HCT116 (cell line): ENCODE data around the gene TFAP2B. TPM values are rescaled to one million over a fixed set of nuclear protein-coding genes. Genes with fewer than 3 reads are reported as not detected.

Experiments used
- ATAC-seq: fragments of 200-7000 bp; cut with Tn5 transposase; 2 replicates; pipeline ENCODE4 v1.9.1; 2020; ENCODE audit warnings: mild to moderate bottlenecking, moderate library complexity
- BruUV-seq: library from RNA; stranded (reverse); fragments of 400-500 nt; replicated peaks from 2 replicates; lab custom pipeline; 2021; lab: Mats Ljungman, UMichigan
- CTCF ChIA-PET: fragments of 300-600 bp; sonication (Branson Sonifier 250); formaldehyde crosslinking; loops from one replicate; lab custom pipeline; 2021; ENCODE audit warnings: antibody characterized with exemption; lab: Charles Lee
- POLR2A ChIA-PET: fragments of 300-600, 350-600 bp; sonication (Branson Sonifier 250); formaldehyde crosslinking; loops from one replicate; lab custom pipeline; 2021; ENCODE audit warnings: antibody characterized with exemption; lab: Charles Lee
- RAD21 ChIA-PET, 2 experiments: fragments of 300-600 bp; sonication (Branson Sonifier 250); formaldehyde crosslinking; loops; one replicate each; lab custom pipeline; 2023; ENCODE audit warnings: low total read pairs in 2 of 2; ENCODE audit not compliant: uncharacterized antibody in 2 of 2, unreplicated experiment in 2 of 2, low non-redundant PET in 1 of 2; lab: Charles Lee
- DNase-seq: peaks from one replicate; pipeline ENCODE4 v3.0.0-alpha.2; 2010; ENCODE audit warnings: low read depth, low spot score
- H2AFZ ChIP-seq: fragments of 200-600 bp; shearing (Covaris generic), sonication (generic); 2 replicates; pipeline ENCODE4 v1.6.1; 2017; ENCODE audit warnings: low read depth, mixed run types, mixed read lengths, antibody characterized with exemption, low read length; ENCODE audit not compliant: poor library complexity, severe bottlenecking
- H3K27ac ChIP-seq: 2 replicates; pipeline ENCODE4 v1.5.1; 2012; ENCODE audit warnings: low read depth, low read length
- H3K27me3 ChIP-seq: fragments of 200-600 bp; sonication (generic); 2 replicates; pipeline ENCODE4 v1.6.1; 2016; ENCODE audit warnings: mixed run types, low read length, mixed read lengths; ENCODE audit not compliant: insufficient read depth
- H3K36me3 ChIP-seq, 2 experiments: fragments of 200-500 bp in 1 of 2; fragments of 200-600 bp in 1 of 2; sonication (Bioruptor generic) in 1 of 2; sonication (generic) in 1 of 2; 2 replicates each; pipeline versions ENCODE4 v1.5.1 to v1.6.1; 2014 to 2016; ENCODE audit warnings: low read length in 2 of 2, inconsistent platforms in 1 of 2, mixed read lengths in 1 of 2, mixed run types in 1 of 2; ENCODE audit not compliant: insufficient read depth in 2 of 2, control insufficient read depth in 1 of 2
- H3K4me1 ChIP-seq, 2 experiments: fragments of 200-600 bp in 1 of 2; sonication (generic) in 1 of 2; 2 replicates each; pipeline versions ENCODE4 v1.5.1 to v1.6.1; 2012 to 2017; ENCODE audit warnings: low read length in 2 of 2, inconsistent platforms in 1 of 2, mild to moderate bottlenecking in 1 of 2, mixed read lengths in 1 of 2, mixed run types in 1 of 2, moderate library complexity in 1 of 2; ENCODE audit not compliant: insufficient read depth in 2 of 2, control insufficient read depth in 1 of 2
- H3K4me2 ChIP-seq: fragments of 200-600 bp; sonication (generic); 2 replicates; pipeline ENCODE4 v1.6.1; 2017; ENCODE audit warnings: mixed run types, low read length, mixed read lengths
- H3K4me3 ChIP-seq, 2 experiments: fragments of 200-600 bp in 1 of 2; sonication (generic) in 1 of 2; replicated peaks in 1 of 2; 2 replicates each; pipeline ENCODE4 v1.5.1; 2011 to 2016; ENCODE audit warnings: low read length in 2 of 2, control low read depth in 1 of 2, low read depth in 1 of 2, mild to moderate bottlenecking in 1 of 2, mixed read lengths in 1 of 2, mixed run types in 1 of 2
- H3K79me2 ChIP-seq: fragments of 200-600 bp; sonication (generic); 2 replicates; pipeline ENCODE4 v1.6.1; 2017; ENCODE audit warnings: mild to moderate bottlenecking, mixed run types, low read length, moderate library complexity, mixed read lengths; ENCODE audit not compliant: insufficient read depth
- H3K9ac ChIP-seq: fragments of 200-600 bp; sonication (generic); 2 replicates; pipeline ENCODE4 v1.6.1; 2016; ENCODE audit warnings: low read length, mixed read lengths
- H3K9me2 ChIP-seq: fragments of 200-600 bp; sonication (generic), shearing (Covaris generic); 2 replicates; pipeline ENCODE4 v1.6.1; 2017; ENCODE audit warnings: mixed run types, mild to moderate bottlenecking, moderate library complexity; ENCODE audit not compliant: insufficient read depth
- H3K9me3 ChIP-seq, 2 experiments: fragments of 200-500 bp in 1 of 2; fragments of 200-600 bp in 1 of 2; sonication (Bioruptor generic) in 1 of 2; sonication (generic) in 1 of 2; 2 replicates each; pipeline ENCODE4 v1.6.1; 2014 to 2017; ENCODE audit warnings: low read length in 2 of 2, mixed read lengths in 2 of 2, inconsistent platforms in 1 of 2, low read depth in 1 of 2, mild to moderate bottlenecking in 1 of 2, mixed run types in 1 of 2, moderate library complexity in 1 of 2; ENCODE audit not compliant: control insufficient read depth in 1 of 2, insufficient read depth in 1 of 2
- H4K20me1 ChIP-seq: fragments of 200-600 bp; sonication (generic), shearing (Covaris generic); 2 replicates; pipeline ENCODE4 v1.6.1; 2017; ENCODE audit warnings: mixed run types, mild to moderate bottlenecking, moderate library complexity; ENCODE audit not compliant: insufficient read depth
- CBX3 ChIP-seq: IDR thresholded peaks from 2 replicates; pipeline ENCODE4 v1.6.1; 2012; ENCODE audit warnings: low read depth
- CEBPB ChIP-seq: IDR thresholded peaks from 2 replicates; pipeline ENCODE4 v1.6.1; 2012; ENCODE audit warnings: low read depth
- ELF1 ChIP-seq: IDR thresholded peaks from 2 replicates; pipeline ENCODE4 v1.6.1; 2012; ENCODE audit warnings: low read depth, borderline replicate concordance
- EZH2 ChIP-seq: fragments of 200-600 bp; sonication (generic); IDR thresholded peaks from 2 replicates; pipeline ENCODE4 v1.6.1; 2017; ENCODE audit warnings: antibody characterized with exemption, mixed run types
- EZH2phosphoT487 ChIP-seq: fragments of 200-600 bp; IDR thresholded peaks from 2 replicates; pipeline ENCODE4 v1.6.1; 2018; ENCODE audit warnings: antibody characterized with exemption, borderline replicate concordance
- POLR2A ChIP-seq: IDR thresholded peaks from 2 replicates; pipeline ENCODE4 v1.7.0; 2011; ENCODE audit warnings: borderline replicate concordance; ENCODE audit not compliant: insufficient read depth, insufficient read length; ENCODE audit errors: extremely low read depth
- SIN3A ChIP-seq: IDR thresholded peaks from 2 replicates; pipeline ENCODE4 v1.6.1; 2012; ENCODE audit warnings: low read depth
- SRF ChIP-seq: IDR thresholded peaks from 2 replicates; pipeline ENCODE4 v1.6.1; 2012; ENCODE audit warnings: low read depth
- TCF7L2 ChIP-seq: IDR thresholded peaks from 2 replicates; pipeline ENCODE4 v1.7.0; 2011; ENCODE audit warnings: borderline replicate concordance, inconsistent platforms; ENCODE audit not compliant: insufficient read depth, insufficient read length; ENCODE audit errors: extremely low read depth
- ZFX ChIP-seq: fragments of 450-650 bp; IDR thresholded peaks from 2 replicates; pipeline ENCODE4 v1.6.1; 2017
- ZNF274 ChIP-seq: fragments of 200-500 bp; sonication (Bioruptor generic); IDR thresholded peaks from 2 replicates; pipeline ENCODE4 v1.6.1; 2014; ENCODE audit warnings: mild to moderate bottlenecking, low read depth, low read length, inconsistent platforms
- intact Hi-C: fragments of 100-400 bp; cut with micrococcal nuclease; formaldehyde crosslinking; loops from 2 replicates; pipeline ENCODE4 v1.10.0; 2022
- total RNA-seq: library from RNA; stranded (reverse); gene quantifications from one replicate; pipeline ENCODE4 v1.2.1, GENCODE V29; 2021; ENCODE audit not compliant: unreplicated experiment
- TF ChIP-seq, protein P1 (sequence below): IDR thresholded peaks from 2 replicates; pipeline ENCODE4 v1.6.1; 2012

TFAP2B gene
- total RNA-seq, 1 experiment from 2014 or later = not detected

DNA sequence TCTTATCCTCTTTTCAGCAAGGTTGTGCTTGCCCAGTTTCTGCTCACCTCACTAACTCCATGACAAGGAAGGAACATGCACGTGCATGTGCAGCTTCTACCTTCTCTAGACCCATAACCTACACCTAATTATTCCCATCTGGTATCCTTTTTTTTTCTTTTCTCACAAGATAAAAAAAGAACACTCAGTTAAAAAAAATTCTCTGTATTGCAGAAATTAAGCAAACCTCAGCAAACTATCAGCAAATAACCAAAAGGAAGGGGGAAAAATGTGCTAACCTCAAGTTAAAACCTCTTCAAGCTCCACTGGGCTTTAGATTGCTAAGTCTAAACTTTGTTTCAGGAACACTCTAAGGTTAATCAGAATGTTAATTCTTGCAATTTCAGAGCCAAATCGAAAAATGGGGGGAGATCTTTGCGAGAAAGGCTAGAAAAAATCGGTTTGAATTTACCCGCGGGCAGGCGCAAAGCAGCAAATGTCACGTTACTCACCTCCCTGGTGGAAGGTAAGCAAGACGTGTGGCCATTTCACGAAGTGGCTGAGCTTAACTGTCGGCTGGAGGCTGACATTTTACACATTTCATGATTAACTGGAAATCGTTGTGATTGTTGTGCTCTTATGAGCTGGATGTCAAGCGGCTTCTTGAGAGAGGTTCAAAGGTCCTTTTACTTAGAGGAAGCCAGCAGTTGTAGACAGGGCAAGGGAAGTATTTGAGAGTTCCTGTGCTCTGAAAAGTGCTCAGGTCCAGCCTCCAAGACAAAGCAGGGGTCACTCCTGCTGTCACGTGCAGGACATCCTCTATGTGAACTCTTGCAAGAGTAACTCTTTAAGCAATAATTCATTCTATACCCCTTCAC is 19.1 kb downstream of the TFAP2B start:
- Histone ChIP-seq H4K20me1 (no peaks in the 10 kb centered on the region), H3K36me3 (no peaks in the 10 kb centered on the region), H2AFZ (no peak overlapping the region), H3K79me2 (no peaks in the 10 kb centered on the region), H3K4me3 (no peak overlapping the region), H3K4me1 (no peaks in the 10 kb centered on the region), H3K9me2 (no peaks in the 10 kb centered on the region), H3K27me3 (no peaks in the 10 kb centered on the region), H3K27ac (no peak overlapping the region), H3K9ac (no peak overlapping the region), H3K4me2 (no peak overlapping the region), H3K9me3 (peaks cover 2 to 10% of the 10 kb centered on the region in 2 experiments; a peak in 2 of 4 replicates)
- ATAC-seq = no peak
- intact Hi-C loops = no loop called here
- BruUV-seq = no TSS peak
- ChIA-PET POLR2A (no interaction called here), RAD21 (no interaction called here), CTCF (no interaction called here)
- DNase-seq = no peak
- no peak for TF ChIP-seq TCF7L2
- TF ChIP-seq EZH2phosphoT487 = no peak
- TF ChIP-seq SIN3A = no peak
- no peak for TF ChIP-seq CBX3
- no peak for TF ChIP-seq ZNF274
- TF ChIP-seq, protein P1, sequence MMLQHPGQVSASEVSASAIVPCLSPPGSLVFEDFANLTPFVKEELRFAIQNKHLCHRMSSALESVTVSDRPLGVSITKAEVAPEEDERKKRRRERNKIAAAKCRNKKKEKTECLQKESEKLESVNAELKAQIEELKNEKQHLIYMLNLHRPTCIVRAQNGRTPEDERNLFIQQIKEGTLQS = no peak
- TF ChIP-seq ZFX = no peak
- TF ChIP-seq CEBPB = no peak
- TF ChIP-seq POLR2A = no peak
- no peak for TF ChIP-seq EZH2
- TF ChIP-seq SRF = no peak
- no peak for TF ChIP-seq ELF1
